ENCODE data around the gene GPC1. TPM values are rescaled to one million over a fixed set of nuclear protein-coding genes. Genes with fewer than 3 reads are reported as not detected.

Gene GPC1
- total and polyA plus RNA-seq, 2 donors (not counting 3 experiments of a cell fraction or from before 2014, with no cell fraction given), result 9.6 to 31.1 TPM

DNA sequence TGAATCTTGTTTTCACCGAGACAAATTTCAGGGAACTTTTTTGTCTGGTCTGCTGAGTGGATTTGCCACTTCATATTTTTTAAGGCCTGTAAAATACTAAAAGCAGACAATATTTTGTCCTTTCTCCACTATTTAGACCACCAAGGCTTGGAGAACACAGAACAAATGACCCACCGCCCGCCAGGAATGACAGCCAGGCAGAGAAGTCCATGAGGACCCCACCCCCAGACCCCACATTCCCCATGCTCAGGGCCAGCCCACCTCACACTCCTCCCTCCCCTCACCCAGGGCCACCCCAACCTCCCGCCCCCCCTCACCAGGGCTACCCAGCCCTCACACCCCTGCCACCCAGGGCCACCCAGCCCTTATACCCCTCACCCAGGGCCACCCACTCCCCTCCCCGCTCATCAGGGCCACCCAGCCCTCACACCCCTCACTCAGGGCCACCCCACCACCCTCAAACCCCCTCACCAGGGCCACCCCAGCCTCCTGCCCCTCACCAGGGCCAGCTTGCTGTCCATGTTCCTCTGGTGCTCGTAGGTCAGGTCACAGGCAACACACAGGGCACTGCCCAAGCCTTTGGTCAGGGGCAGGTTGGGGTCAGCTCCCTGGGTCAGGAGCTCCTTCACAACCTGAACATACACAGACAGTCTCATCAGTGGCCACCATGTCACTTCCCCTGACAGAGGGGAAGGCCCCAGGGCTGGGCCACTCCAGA is 71.8 kb downstream of the GPC1 start:
- no peaks in the 10 kb centered on the region for H3K27me3 ChIP-seq (ENCODE audit: control insufficient read depth in 2 of 2, insufficient read depth in 2 of 2, low read length in 2 of 2)
- CTCF ChIA-PET, result interaction anchor here (1.0 to 1.5 kb wide), 2 partner anchors 10 to 333 kb away, joined by 3 to 5 read pairs; no protein-coding TSS in a partner anchor
- H3K4me3 ChIP-seq (replicated peaks in 1 of 3; ENCODE audit: insufficient read depth in 1 of 3, low read depth in 1 of 3, low read length in 3 of 3), result no peak overlapping the region
- no peaks in the 10 kb centered on the region for H3K79me2 ChIP-seq (ENCODE audit: control insufficient read depth, insufficient read depth, low read length)
- dilution Hi-C loops (cut with MboI; ENCODE audit: extremely low pct_ligation_motif_present, low sequenced_read_pairs) (no loop called here), intact Hi-C loops (cut with micrococcal nuclease) (no loop called here)
- POLR2A ChIA-PET, result no interaction called here
- H3K36me3 ChIP-seq (ENCODE audit: control insufficient read depth in 2 of 2, extremely low read depth in 1 of 2, insufficient read depth in 2 of 2, low read length in 2 of 2), result no peaks in the 10 kb centered on the region
- no peak overlapping the region for H3K9ac ChIP-seq (replicated peaks; ENCODE audit: extremely low read depth, insufficient read depth, low read length)
- TF ChIP-seq CTCF (IDR thresholded peaks at IDR 0.05; ENCODE audit: extremely low read depth in 1 of 2, insufficient read depth in 1 of 2, low read depth in 1 of 2, low read length in 2 of 2) (no peak), GATA2 (IDR thresholded peaks at IDR 0.05; ENCODE audit: insufficient read depth, insufficient read length, low read depth, low read length) (no peak), POLR2A (IDR thresholded peaks at IDR 0.05; ENCODE audit: low read depth, low read length) (no peak), MYC (IDR thresholded peaks at IDR 0.05; ENCODE audit: low read depth, low read length) (no peak), JUN (IDR thresholded peaks at IDR 0.05; ENCODE audit: borderline replicate concordance, insufficient read depth, insufficient read length, low read depth) (no peak), FOS (IDR thresholded peaks at IDR 0.05; ENCODE audit: borderline replicate concordance, insufficient read depth, low read length) (no peak), EZH2 (IDR thresholded peaks at IDR 0.05; ENCODE audit: borderline replicate concordance, low read depth, low read length, severe bottlenecking) (no peak), MAX (IDR thresholded peaks at IDR 0.05; ENCODE audit: insufficient read depth, insufficient read length) (no peak), POLR2AphosphoS5 (IDR thresholded peaks at IDR 0.05; ENCODE audit: insufficient read depth, low read depth, low read length) (no peak)
- BruUV-seq (replicated peaks), result no TSS peak
- H3K9me3 ChIP-seq (replicated peaks; ENCODE audit: control insufficient read depth, insufficient read depth, low read length), result no peaks in the 10 kb centered on the region
- FAIRE-seq, result no peak
- H2AFZ ChIP-seq (ENCODE audit: low read depth, low read length), result no peak overlapping the region
- no peaks in the 10 kb centered on the region for H3K9me1 ChIP-seq (replicated peaks; ENCODE audit: control insufficient read depth, extremely low read depth, insufficient read depth, low read length)
- DNase-seq (ENCODE audit: low read depth, low spot score), result no peak
- H4K20me1 ChIP-seq (replicated peaks; ENCODE audit: control insufficient read depth, extremely low read depth, insufficient read depth, low read length), result no peaks in the 10 kb centered on the region
- no peak overlapping the region for H3K4me2 ChIP-seq (ENCODE audit: insufficient read depth, low read length)
- no peak overlapping the region for H3K27ac ChIP-seq (ENCODE audit: insufficient read depth, low read depth, low read length)
- H3K4me1 ChIP-seq (ENCODE audit: control insufficient read depth, extremely low read depth, insufficient read depth, low read length), result no peaks in the 10 kb centered on the region
